Lower leg skin (tissue), 3 donors: ENCODE measurements around the gene BCL7A.

ENCODE experiments used
- POLR2A ChIP-seq, 2 donors: fragments of 450-650 bp; IDR thresholded peaks; one replicate each; pipeline ENCODE4 v1.6.1; 2016 to 2017; ENCODE audit warnings: antibody characterized with exemption in 2 of 2, mild to moderate bottlenecking in 1 of 2, moderate library complexity in 1 of 2
- TF ChIP-seq, protein P1 (sequence below), 3 donors: fragments of 450-650 bp; IDR thresholded peaks; one replicate each; pipeline ENCODE4 v1.5.1; 2016; ENCODE audit warnings: antibody characterized with exemption in 3 of 3, mild to moderate bottlenecking in 3 of 3, moderate library complexity in 2 of 3

DNA sequence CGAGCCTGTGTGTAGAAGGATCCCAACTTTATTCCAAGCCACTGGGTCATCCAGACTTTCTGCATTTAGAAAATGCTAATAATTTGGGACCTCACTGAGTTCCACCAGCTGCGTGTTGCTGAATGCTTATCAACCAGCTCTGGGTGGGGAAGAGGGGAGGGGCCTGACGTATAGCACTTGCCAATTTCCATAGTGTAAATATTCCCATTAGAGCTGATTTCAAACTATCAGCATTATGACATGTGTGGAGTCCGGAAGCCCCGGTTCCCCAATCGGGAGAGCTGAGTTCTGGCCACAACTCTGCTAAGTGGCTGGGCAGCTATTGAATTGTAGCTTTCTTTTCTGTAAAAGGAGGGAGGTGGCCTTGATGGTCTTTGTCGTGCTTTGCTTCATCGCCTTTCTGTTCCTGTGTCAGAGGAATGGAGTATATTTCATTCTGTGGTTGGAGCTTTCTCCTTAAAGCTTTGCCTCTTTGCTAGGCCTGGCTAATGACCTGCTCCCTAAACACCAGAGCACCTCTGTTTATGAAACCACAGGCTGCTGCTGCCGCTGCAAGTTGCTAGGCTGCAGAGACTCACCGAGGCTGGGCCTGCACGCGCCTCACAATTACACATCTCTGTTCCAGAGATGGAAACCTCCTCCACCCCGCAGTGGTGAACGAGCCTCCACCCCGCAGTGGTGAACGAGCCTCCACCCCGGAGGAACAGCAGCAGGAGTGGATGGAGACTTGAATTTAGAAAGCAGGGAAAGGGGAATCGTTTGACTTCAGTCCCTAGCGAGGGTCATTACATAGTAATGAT, 7.7 kb upstream of the BCL7A start:
- TF ChIP-seq, protein P1, sequence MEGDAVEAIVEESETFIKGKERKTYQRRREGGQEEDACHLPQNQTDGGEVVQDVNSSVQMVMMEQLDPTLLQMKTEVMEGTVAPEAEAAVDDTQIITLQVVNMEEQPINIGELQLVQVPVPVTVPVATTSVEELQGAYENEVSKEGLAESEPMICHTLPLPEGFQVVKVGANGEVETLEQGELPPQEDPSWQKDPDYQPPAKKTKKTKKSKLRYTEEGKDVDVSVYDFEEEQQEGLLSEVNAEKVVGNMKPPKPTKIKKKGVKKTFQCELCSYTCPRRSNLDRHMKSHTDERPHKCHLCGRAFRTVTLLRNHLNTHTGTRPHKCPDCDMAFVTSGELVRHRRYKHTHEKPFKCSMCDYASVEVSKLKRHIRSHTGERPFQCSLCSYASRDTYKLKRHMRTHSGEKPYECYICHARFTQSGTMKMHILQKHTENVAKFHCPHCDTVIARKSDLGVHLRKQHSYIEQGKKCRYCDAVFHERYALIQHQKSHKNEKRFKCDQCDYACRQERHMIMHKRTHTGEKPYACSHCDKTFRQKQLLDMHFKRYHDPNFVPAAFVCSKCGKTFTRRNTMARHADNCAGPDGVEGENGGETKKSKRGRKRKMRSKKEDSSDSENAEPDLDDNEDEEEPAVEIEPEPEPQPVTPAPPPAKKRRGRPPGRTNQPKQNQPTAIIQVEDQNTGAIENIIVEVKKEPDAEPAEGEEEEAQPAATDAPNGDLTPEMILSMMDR (IDR thresholded peaks at IDR 0.05) = no peak
- no peak for TF ChIP-seq POLR2A (IDR thresholded peaks at IDR 0.05)
